ENCODE measurements around the gene M1AP. TPM values are rescaled to one million over a fixed set of nuclear protein-coding genes. Genes with fewer than 3 reads are reported as not detected.

Gene M1AP
- total and polyA plus RNA-seq, 2 of the 4 experiments (the other 2 are of a cell fraction): 0.03 TPM; not detected in 1

- Histone ChIP-seq H4K5ac (ENCODE audit: low read depth, low read length) (no peak overlapping the region), H3K79me1 (ENCODE audit: low read depth in 1 of 2, low read length in 2 of 2) (peaks cover 2 to 12% of the 10 kb centered on the region in 2 experiments; a peak in 2 of 4 replicates), H3K27me3 (ENCODE audit: control insufficient read depth, insufficient read depth, low read length) (no peaks in the 10 kb centered on the region), H3K14ac (replicated peaks; ENCODE audit: low read depth, low read length) (no peak overlapping the region), H3K18ac (ENCODE audit: low read depth, low read length) (no peak overlapping the region), H3K4me1 (ENCODE audit: control insufficient read depth, insufficient read depth, low read length) (peaks cover 7% of the 10 kb centered on the region), H3K56ac (ENCODE audit: extremely low read depth, insufficient read depth, low read length) (no peak overlapping the region), H3K23ac (ENCODE audit: low read depth, low read length) (no peak overlapping the region), H3K36me3 (ENCODE audit: control insufficient read depth, insufficient read depth, low read length) (peaks cover 5% of the 10 kb centered on the region; the same call in 1 of the 2 replicates), H3K9me3 (ENCODE audit: control insufficient read depth, insufficient read depth, low read length) (no peaks in the 10 kb centered on the region), H3K4me3 (ENCODE audit: insufficient read depth, low read depth, low read length) (no peak overlapping the region), H4K91ac (ENCODE audit: insufficient read depth, low read depth, low read length) (no peak overlapping the region), H2AK9ac (replicated peaks; ENCODE audit: low read depth, low read length, poor library complexity) (no peak overlapping the region), H3K4me2 (ENCODE audit: low read depth, low read length) (no peak overlapping the region), H4K8ac (ENCODE audit: low read depth in 2 of 2, low read length in 2 of 2) (no peak overlapping the region), H2BK5ac (ENCODE audit: low read depth, low read length, poor library complexity, severe bottlenecking) (no peak overlapping the region), H2BK120ac (ENCODE audit: low read depth, low read length) (no peak overlapping the region), H3K4ac (ENCODE audit: low read depth, low read length) (no peak overlapping the region), H2AFZ (replicated peaks; ENCODE audit: low read length, poor library complexity) (no peak overlapping the region), H2BK20ac (ENCODE audit: low read depth, low read length) (no peak overlapping the region), H3K9ac (ENCODE audit: low read depth, low read length) (no peak overlapping the region), H3K27ac (ENCODE audit: insufficient read depth, low read length) (no peak overlapping the region), H2AK5ac (ENCODE audit: low read depth, low read length) (no peak overlapping the region), H3K9me1 (ENCODE audit: insufficient read depth, low read length) (no peaks in the 10 kb centered on the region), H2BK15ac (ENCODE audit: low read depth, low read length) (no peak overlapping the region), H4K20me1 (ENCODE audit: insufficient read depth, low read length) (no peaks in the 10 kb centered on the region)
- intact Hi-C loops (cut with micrococcal nuclease) (no loop called here), dilution Hi-C loops (cut with HindIII; ENCODE audit: low sequenced_read_pairs, unreplicated experiment) (no loop called here), in situ Hi-C loops (cut with MboI; ENCODE audit: low sequenced_read_pairs) (no loop called here)
- no peak for DNase-seq
- 100% methylated on average over 2 of the region's 3 CpGs; no CpG with 5 or more reads in 1 of the 2 experiments for WGBS, 2 experiments (ENCODE audit: extremely low coverage in 2 of 2, insufficient read length in 1 of 2)
- TF ChIP-seq BHLHE40 (IDR thresholded peaks at IDR 0.05; ENCODE audit: low read depth, low read length) (no peak), USF2 (IDR thresholded peaks at IDR 0.05; ENCODE audit: low read depth, low read length) (no peak), MXI1 (IDR thresholded peaks at IDR 0.05; ENCODE audit: borderline replicate concordance, low read depth, low read length) (no peak), CHD1 (IDR thresholded peaks at IDR 0.05; ENCODE audit: low read depth, low read length) (no peak), RFX5 (IDR thresholded peaks at IDR 0.05; ENCODE audit: low read depth, low read length) (no peak), MAZ (IDR thresholded peaks at IDR 0.05; ENCODE audit: borderline replicate concordance, low read depth, low read length) (no peak), RAD21 (IDR thresholded peaks at IDR 0.05; ENCODE audit: low read length) (no peak), NFE2L2 (IDR thresholded peaks at IDR 0.05; ENCODE audit: low read depth, low read length) (no peak), MAFK (IDR thresholded peaks at IDR 0.05; ENCODE audit: low read depth, low read length) (no peak), CEBPB (IDR thresholded peaks at IDR 0.05; ENCODE audit: low read depth, low read length) (no peak), RCOR1 (IDR thresholded peaks at IDR 0.05; ENCODE audit: insufficient replicate concordance, low read length) (no peak)
- TF ChIP-seq, protein P1, sequence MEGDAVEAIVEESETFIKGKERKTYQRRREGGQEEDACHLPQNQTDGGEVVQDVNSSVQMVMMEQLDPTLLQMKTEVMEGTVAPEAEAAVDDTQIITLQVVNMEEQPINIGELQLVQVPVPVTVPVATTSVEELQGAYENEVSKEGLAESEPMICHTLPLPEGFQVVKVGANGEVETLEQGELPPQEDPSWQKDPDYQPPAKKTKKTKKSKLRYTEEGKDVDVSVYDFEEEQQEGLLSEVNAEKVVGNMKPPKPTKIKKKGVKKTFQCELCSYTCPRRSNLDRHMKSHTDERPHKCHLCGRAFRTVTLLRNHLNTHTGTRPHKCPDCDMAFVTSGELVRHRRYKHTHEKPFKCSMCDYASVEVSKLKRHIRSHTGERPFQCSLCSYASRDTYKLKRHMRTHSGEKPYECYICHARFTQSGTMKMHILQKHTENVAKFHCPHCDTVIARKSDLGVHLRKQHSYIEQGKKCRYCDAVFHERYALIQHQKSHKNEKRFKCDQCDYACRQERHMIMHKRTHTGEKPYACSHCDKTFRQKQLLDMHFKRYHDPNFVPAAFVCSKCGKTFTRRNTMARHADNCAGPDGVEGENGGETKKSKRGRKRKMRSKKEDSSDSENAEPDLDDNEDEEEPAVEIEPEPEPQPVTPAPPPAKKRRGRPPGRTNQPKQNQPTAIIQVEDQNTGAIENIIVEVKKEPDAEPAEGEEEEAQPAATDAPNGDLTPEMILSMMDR (conservative IDR thresholded peaks at IDR 0.05; ENCODE audit: low read depth, low read length): no peak
- ChIA-PET POLR2A (ENCODE audit: unreplicated experiment) (no interaction called here), CTCF (no interaction called here)
- BruUV-seq (replicated peaks): no TSS peak
- ATAC-seq (ENCODE audit: low read depth): no peak
These were observed 103.5 kb downstream of the M1AP start for GRCh38 chr2:74544634-74545033.
